ENCODE data around the gene LAYN.

The LAYN gene, protein sequence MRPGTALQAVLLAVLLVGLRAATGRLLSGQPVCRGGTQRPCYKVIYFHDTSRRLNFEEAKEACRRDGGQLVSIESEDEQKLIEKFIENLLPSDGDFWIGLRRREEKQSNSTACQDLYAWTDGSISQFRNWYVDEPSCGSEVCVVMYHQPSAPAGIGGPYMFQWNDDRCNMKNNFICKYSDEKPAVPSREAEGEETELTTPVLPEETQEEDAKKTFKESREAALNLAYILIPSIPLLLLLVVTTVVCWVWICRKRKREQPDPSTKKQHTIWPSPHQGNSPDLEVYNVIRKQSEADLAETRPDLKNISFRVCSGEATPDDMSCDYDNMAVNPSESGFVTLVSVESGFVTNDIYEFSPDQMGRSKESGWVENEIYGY

GRCh38 chr11:111540114-111540936 lies at the start of gene LAYN:
LAYN (plus strand) TSS chr11:111540720; CDS start chr11:111540844, 124 bp downstream.
- peak in 1 of 2 experiments; percentile 21 for DNase-seq

DNA sequence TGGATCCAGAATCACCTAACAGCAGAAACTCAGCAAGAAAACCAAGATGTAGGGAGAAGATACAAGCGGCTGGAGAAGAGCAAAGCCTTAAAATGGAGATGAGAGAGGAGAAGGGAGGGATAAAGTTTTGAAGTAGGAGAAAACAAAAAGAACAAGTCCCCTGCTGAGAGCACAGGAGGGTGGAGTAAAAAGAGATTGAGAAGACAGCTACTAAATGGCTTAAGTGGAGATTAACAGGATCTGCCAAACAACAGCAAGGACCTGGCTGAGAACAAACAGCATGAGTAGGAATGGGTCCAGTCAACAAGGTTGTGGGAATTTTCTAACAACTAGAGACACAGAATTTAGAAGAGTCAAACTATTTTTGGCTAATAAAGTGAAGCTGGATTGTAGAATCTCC lies 46.5 kb upstream of the LAYN start:
- no peak for DNase-seq

DNA sequence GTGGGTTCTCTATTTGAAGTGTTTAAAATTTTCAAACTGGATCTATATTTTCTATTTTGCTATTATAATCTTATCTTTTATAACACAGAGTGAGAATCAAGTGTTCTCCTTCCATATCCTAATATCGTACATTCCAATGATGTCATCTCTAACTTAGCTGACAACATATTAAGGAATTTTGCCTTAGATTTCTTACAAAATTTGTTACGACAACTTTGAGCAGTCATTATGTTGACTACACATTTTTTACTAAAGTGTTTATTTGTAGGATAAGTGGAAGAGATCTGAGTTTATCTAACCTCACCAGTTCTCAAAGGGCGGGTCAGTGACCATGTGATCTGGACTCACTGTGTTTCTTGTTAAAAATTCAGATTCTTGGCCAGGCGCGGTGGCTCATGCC lies 41.0 kb upstream of the LAYN start:
- DNase-seq: no peak

GRCh38 chr11:111500481-111500880 lies 40.0 kb upstream of the LAYN start:
- DNase-seq: no peak

DNA sequence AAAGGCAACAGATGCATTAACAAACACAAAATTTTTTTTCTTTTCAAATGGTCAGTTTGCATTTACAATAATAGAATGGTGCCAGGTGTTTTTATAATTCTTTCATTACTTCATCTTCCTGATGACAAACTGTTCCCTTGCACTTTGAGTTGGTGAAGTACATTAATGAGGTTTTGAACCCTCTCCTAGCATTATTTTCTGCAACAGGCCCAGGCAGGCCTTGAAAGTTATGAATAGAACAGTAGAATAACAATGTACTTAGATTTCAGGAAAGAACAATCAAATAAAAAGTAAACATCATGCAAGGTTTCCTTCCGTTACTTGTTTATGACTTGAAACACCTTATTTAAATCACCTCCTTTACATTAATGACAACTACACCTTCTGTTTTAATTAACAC lies 37.9 kb upstream of the LAYN start:
- no peak for DNase-seq

DNA sequence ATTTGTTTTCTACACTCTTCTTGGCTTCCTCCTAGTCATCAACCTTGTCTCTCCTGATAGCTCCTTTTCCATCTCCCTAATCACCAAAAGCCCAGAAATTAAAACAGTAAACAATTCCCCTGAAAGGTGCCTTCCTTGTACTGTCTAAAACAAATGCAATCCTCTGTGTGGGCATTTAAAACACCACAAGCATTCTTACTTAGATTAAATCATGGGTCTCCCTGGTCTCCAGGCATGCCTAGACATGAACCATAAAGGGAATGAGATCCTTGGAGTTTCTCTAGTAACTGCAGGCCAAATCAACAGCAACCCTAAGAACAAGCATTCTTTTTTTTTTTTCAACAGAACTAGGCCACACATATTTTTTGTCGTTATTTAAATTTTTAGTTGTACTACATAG lies 30.2 kb upstream of the LAYN start:
- no peak for DNase-seq

GRCh38 chr11:111512296-111513239 lies 28.0 kb upstream of the LAYN start, which contains the start of gene BTG4:
BTG4 (minus strand) TSS chr11:111512386; CDS start chr11:111498776, 13,610 bp downstream.
- DNase-seq: peak; percentile 25 to 39

- DNase-seq: no peak
Measured at GRCh38 chr11:111513240-111513605, 27.3 kb upstream of the LAYN start.

- no peak for DNase-seq
Measured at GRCh38 chr11:111514216-111515031, 26.1 kb upstream of the LAYN start, which contains the start of gene HOATZ. HOATZ (plus strand) TSS chr11:111514778; CDS start chr11:111514785, 7 bp downstream.

DNA sequence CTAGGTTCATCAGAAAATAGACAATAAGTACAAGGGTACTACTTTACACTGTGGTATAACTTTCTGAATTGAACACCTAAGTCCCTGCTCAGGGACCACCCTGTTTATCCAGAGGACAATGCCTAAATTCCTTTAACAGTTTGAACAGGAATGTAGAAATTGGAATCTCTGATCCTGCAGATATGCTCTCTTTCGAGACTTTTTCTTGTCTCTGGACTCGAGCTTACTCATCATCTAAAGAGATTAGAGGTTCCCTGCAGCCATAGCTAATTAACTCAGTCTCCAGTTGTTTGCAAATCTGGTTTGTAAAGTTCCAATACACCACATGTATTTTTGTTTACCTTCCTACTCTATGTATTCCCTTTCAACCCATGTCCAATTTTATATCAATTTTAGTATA lies 24.9 kb upstream of the LAYN start:
- DNase-seq: no peak

DNA sequence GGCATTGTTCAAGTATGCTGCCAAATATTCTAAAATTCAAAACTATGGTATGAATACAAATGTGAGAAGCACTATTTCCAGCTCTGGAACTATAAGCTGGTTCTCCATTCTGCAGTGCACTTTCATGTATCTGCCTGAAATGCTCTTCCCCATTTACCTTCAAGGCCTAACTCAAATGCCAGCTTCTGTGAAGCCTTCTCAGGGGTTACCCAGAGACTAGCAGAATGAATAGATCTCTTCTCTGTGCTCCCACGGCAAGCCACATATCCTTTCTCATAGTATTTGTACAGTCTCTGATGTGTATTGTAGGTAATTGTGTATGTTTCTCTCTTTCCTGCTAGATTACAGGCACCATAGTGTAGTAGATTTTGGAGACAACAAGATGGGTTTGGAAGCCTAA lies 21.9 kb upstream of the LAYN start:
- no peak for DNase-seq

- no peak for DNase-seq
Measured at GRCh38 chr11:111520560-111520959, 20.0 kb upstream of the LAYN start.

GRCh38 chr11:111521135-111521534 lies 19.4 kb upstream of the LAYN start:
- no peak for DNase-seq

GRCh38 chr11:111522426-111522825 lies 18.1 kb upstream of the LAYN start:
- DNase-seq: no peak

GRCh38 chr11:111523343-111523742 lies 17.2 kb upstream of the LAYN start:
- DNase-seq: no peak

DNA sequence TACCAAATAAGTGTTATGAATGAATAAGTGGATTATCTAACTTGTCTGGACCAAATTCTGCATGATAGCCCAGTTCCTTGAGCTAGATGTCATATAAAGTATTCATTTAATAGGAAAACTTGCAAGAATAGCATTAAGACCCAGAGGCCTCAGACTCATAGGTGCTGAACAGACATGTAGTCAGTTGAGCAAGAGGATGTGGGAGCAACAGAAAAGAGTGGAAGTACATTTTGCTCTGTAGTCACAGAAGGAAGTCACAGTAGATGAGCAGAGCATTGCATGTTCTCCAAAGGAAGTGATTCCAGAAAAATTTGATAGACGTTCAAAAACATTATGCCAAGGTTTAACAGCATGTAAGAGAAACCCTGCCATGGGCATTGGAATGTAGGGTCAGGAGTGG lies 16.5 kb upstream of the LAYN start:
- DNase-seq: no peak

DNA sequence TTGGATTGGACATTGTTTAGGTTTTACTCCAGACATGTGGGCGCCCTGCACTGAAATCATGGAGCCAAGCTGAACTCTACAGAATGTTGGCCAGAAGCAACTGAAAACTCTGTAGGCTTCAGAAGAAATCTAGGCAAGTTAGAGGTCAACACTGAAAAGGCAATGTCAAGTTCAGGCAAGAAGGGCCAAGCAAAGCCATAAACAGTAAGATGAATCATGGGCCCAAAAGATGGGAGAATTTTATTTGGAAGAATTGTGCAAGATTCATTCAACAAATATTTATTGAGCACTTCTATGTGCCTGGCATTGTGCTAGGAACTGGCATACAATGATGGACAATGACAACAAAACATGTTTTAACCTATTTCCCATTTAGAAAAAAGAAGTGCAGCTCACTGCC lies 15.1 kb upstream of the LAYN start:
- DNase-seq: no peak

GRCh38 chr11:111526501-111526900 lies 14.0 kb upstream of the LAYN start:
- no peak for DNase-seq

- no peak for DNase-seq
Measured at GRCh38 chr11:111527279-111527678, 13.2 kb upstream of the LAYN start.

- no peak for DNase-seq
Measured at GRCh38 chr11:111528557-111528956, 12.0 kb upstream of the LAYN start.

- no peak for DNase-seq
Measured at GRCh38 chr11:111530091-111530490, 10.4 kb upstream of the LAYN start.

DNA sequence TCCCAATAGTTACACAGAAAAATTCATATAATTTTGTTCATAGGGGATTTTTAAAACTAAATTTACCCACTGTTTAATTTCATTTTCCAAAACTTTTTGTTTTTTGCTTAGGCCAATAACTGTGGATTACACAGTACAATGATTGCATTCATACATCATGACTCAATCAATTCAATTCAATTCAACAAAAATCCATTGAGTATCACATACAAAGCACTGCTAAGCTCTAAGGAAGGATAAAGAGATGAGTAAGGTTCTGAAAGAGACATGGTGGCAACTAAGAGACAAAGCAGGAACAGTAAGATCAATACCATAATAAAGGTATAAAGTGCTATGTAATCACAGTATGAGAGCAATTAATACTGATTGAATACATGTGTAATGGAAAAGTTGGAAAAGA lies 9.4 kb upstream of the LAYN start:
- no peak for DNase-seq

All from activated CD4-positive, alpha-beta T cell treated with anti-CD3 and anti-CD28 coated beads, Interleukin-2, amount 50 U/mL, for 48 hours (primary cell).